ENCODE data around the gene TNP2. TPM values are rescaled to one million over a fixed set of nuclear protein-coding genes. Genes with fewer than 3 reads are reported as not detected.
"Not testable (repeated sequence)": the region's sequence is repeated elsewhere in the genome, so short reads cannot be mapped to it uniquely, and the experiment has no call there.

Gene TNP2
- total RNA-seq, 1 donor from 2014 or later: not detected

DNA sequence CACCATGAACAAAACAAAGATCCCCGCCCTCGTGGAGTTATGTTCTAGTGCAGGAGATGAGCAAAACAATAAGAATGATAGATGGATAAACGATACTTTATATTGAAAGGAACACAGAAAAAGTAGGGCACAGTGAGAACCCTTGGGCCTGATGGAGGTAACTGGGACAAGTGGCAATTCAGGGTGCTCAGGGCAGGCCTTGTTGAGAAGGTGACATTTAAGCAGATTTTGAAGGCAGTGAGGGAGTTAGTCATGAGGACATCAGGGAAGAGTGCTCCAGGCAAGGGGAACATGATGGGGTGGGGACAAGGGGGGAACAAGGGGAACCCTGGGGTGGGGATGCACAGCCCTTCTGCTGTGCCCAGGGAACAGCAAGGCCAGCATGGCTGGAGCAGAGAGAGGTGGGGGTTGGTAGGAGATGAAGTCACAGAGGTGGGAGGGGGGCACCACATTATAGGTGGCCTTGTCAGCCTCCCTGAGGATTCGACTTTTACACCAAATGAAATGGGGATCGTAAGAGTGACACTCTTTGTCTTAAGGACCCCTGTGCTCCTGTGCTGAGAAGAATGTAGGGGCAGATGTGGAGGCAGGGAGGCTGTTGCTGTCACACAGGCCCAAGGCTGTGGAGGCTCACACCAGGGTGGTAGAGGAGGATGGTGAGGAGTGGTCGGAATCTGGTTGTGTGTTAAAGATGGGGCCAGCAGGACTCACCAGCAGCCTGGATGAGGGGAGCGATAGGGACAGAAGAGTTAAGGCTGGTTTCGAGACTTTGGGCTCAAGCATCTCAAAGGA lies 21.2 kb upstream of the TNP2 start:
- Histone ChIP-seq H3K36me3 (no peaks in the 10 kb centered on the region), H3K27ac (no peak overlapping the region), H3K9me3 (no peaks in the 10 kb centered on the region), H3K4me3 (no peak overlapping the region), H3K4me1 (no peaks in the 10 kb centered on the region), H3K27me3 (no peaks in the 10 kb centered on the region)
- DNase-seq (ENCODE audit: extremely low spot score in 2 of 2): no peak
- TF ChIP-seq, protein P1, sequence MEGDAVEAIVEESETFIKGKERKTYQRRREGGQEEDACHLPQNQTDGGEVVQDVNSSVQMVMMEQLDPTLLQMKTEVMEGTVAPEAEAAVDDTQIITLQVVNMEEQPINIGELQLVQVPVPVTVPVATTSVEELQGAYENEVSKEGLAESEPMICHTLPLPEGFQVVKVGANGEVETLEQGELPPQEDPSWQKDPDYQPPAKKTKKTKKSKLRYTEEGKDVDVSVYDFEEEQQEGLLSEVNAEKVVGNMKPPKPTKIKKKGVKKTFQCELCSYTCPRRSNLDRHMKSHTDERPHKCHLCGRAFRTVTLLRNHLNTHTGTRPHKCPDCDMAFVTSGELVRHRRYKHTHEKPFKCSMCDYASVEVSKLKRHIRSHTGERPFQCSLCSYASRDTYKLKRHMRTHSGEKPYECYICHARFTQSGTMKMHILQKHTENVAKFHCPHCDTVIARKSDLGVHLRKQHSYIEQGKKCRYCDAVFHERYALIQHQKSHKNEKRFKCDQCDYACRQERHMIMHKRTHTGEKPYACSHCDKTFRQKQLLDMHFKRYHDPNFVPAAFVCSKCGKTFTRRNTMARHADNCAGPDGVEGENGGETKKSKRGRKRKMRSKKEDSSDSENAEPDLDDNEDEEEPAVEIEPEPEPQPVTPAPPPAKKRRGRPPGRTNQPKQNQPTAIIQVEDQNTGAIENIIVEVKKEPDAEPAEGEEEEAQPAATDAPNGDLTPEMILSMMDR (IDR thresholded peaks at IDR 0.05): no peak
- TF ChIP-seq POLR2AphosphoS5 (IDR thresholded peaks at IDR 0.05; ENCODE audit: insufficient read depth in 1 of 2, low read depth in 1 of 2) (no peak), POLR2A (IDR thresholded peaks at IDR 0.05) (no peak)
- intact Hi-C loops (cut with DNase I): no loop called here

- H3K27me3 ChIP-seq; H3K36me3 ChIP-seq; H3K4me3 ChIP-seq; H3K9me3 ChIP-seq; H3K4me1 ChIP-seq; intact Hi-C loops (cut with DNase I); H3K27ac ChIP-seq; DNase-seq (ENCODE audit: extremely low spot score in 2 of 2): not testable (repeated sequence)
Measured at GRCh38 chr16:11289696-11290095, 20.6 kb upstream of the TNP2 start.

- Histone ChIP-seq H3K4me3 (no peak overlapping the region), H3K27ac (no peak overlapping the region), H3K4me1 (no peaks in the 10 kb centered on the region), H3K9me3 (no peaks in the 10 kb centered on the region), H3K27me3 (no peaks in the 10 kb centered on the region), H3K36me3 (no peaks in the 10 kb centered on the region)
- DNase-seq (ENCODE audit: extremely low spot score in 2 of 2): no peak
- TF ChIP-seq POLR2AphosphoS5 (IDR thresholded peaks at IDR 0.05; ENCODE audit: insufficient read depth in 1 of 2, low read depth in 1 of 2) (no peak), POLR2A (IDR thresholded peaks at IDR 0.05) (no peak)
- TF ChIP-seq, protein P1 (IDR thresholded peaks at IDR 0.05): no peak
- intact Hi-C loops (cut with DNase I): no loop called here
Measured at GRCh38 chr16:11289202-11289601, 20.1 kb upstream of the TNP2 start.

GRCh38 chr16:11285842-11286241 lies 16.7 kb upstream of the TNP2 start:
- intact Hi-C loops (cut with DNase I): no loop called here
- Histone ChIP-seq H3K9me3 (no peaks in the 10 kb centered on the region), H3K4me1 (no peaks in the 10 kb centered on the region), H3K4me3 (no peak overlapping the region), H3K27ac (no peak overlapping the region), H3K36me3 (no peaks in the 10 kb centered on the region), H3K27me3 (no peaks in the 10 kb centered on the region)
- no peak for TF ChIP-seq POLR2A (IDR thresholded peaks at IDR 0.05)
- no peak for TF ChIP-seq POLR2AphosphoS5 (IDR thresholded peaks at IDR 0.05; ENCODE audit: insufficient read depth in 1 of 2, low read depth in 1 of 2)
- TF ChIP-seq, protein P1 (IDR thresholded peaks at IDR 0.05): no peak
- DNase-seq (ENCODE audit: extremely low spot score in 2 of 2): no peak

DNA sequence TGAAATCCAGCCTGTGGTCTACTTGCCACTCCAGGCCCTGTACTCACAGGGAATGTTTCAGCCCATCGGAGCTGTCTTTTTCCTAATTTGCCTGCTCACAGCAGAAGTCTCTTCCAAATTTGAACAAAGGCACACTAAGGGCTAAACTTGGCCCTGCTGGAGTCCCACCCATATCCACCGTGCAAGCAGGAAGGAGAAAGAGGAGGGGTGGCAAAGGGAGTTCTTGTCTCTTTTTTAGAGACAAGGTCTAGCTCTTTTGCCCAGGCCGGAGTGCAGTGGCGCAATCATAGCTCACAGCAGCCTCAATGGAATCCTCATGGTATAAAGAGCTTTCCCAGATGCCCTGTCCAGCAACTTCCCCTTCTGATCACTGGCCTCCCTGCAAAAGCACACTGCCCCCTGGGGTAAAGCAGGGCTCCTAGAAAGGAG lies 14.7 kb upstream of the TNP2 start:
- DNase-seq (ENCODE audit: extremely low spot score in 2 of 2): no peak
- H3K9me3 ChIP-seq: no peaks in the 10 kb centered on the region
- no peaks in the 10 kb centered on the region for H3K36me3 ChIP-seq
- TF ChIP-seq POLR2AphosphoS5 (IDR thresholded peaks at IDR 0.05; ENCODE audit: insufficient read depth in 1 of 2, low read depth in 1 of 2) (no peak), POLR2A (IDR thresholded peaks at IDR 0.05) (no peak)
- TF ChIP-seq, protein P1 (IDR thresholded peaks at IDR 0.05): no peak
- no peak overlapping the region for H3K4me3 ChIP-seq
- no peak overlapping the region for H3K27ac ChIP-seq
- no peaks in the 10 kb centered on the region for H3K4me1 ChIP-seq
- H3K27me3 ChIP-seq: no peaks in the 10 kb centered on the region
- intact Hi-C loops (cut with DNase I): no loop called here
